ENCODE data around the gene ZNF700.
A peak's percentile ranks its signal among the peaks of the same experiment; 100 is the strongest.
"Not testable (repeated sequence)": the region's sequence is repeated elsewhere in the genome, so short reads cannot be mapped to it uniquely, and the experiment has no call there.

ZNF700 gene

DNA sequence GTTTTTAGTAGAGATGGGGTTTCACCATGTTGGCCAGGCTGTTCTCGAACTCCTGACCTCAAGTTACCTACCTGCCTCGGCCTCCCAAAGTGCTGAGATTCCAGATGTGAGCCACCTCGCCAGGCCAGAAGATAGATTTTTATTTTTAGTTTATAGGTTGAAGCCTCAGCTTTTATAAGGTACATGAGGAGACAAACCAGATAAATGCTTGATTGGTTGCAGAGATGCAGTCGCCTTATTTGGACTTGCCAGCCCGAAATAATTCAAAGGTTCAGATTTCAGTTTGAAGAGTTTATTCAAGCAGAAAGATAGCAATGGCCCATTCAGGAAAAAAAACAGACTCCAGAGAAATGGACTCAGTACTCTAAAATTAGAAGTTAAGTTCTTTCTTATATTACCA is 34.3 kb upstream of the ZNF700 start:
- TF ChIP-seq CTCF (IDR thresholded peaks at IDR 0.05; ENCODE audit: borderline replicate concordance, insufficient read depth, low read depth, low read length), result no peak
- H3K4me3 ChIP-seq (ENCODE audit: low read depth, low read length), result no peak overlapping the region

DNA sequence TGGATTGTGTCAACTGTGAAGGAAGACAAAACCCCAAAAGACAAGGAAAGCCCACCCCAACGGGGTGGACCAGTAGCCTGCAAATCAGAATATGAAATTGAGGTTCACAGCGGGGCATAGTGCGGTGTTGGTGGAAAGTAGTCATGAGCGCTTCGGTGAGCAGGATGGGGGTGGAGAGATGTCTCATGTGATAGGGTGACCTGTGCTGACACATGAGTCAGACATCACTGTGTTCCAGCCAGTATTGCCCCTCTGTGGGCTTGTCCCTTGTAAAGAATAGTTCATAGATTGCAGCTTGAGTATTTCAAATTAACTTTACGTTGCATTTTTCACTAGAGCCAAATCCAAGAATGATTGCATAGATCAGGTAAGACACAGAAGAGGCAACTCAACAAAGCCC is 30.1 kb upstream of the ZNF700 start:
- no peak for TF ChIP-seq CTCF (IDR thresholded peaks at IDR 0.05; ENCODE audit: borderline replicate concordance, insufficient read depth, low read depth, low read length)
- H3K4me3 ChIP-seq (ENCODE audit: low read depth, low read length), result no peak overlapping the region

DNA sequence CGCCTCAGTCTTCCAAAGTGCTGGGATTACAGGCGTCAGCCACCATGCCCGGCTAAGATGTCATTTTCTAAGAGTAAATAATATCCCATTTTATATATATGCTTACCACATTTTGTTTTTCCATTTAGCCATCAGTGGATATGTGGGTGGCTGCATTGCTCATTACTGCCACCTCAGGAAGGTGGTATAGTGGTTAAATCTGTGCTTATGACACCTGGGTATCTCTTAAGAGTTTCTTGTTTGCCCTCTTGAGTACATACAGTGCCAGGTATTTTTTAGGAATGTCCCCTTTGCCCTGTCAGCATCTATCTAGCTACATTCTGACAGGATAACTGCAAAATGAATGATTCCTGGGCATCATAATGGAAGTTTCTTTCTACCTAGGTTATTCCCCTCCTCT is 22.7 kb upstream of the ZNF700 start:
- no peak for TF ChIP-seq CTCF (IDR thresholded peaks at IDR 0.05; ENCODE audit: borderline replicate concordance, insufficient read depth, low read depth, low read length)
- H3K4me3 ChIP-seq (ENCODE audit: low read depth, low read length), result no peak overlapping the region

GRCh38 chr19:11905928-11906327 is 19.0 kb upstream of the ZNF700 start:
- H3K4me3 ChIP-seq (ENCODE audit: low read depth, low read length), result no peak overlapping the region
- no peak for TF ChIP-seq CTCF (IDR thresholded peaks at IDR 0.05; ENCODE audit: borderline replicate concordance, insufficient read depth, low read depth, low read length)

DNA sequence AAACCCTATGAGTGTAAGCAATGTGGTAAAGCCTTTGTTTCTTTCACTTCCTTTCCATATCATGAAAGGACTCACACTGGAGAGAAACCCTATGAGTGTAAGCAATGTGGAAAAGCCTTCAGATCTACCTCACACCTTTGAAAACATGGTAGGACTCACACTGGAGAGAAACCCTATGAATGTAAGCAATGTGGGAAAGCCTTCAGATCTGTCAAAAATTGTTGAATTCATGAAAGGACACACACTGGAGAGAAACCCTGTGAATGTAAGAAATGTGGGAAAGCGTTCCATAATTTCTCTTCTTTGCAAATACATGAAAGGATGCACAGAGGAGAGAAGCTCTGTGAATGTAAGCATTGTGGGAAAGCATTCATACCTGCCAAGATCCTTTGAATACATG is 13.0 kb upstream of the ZNF700 start:
- not testable (repeated sequence) for H3K4me3 ChIP-seq (ENCODE audit: low read depth, low read length)

- not testable (repeated sequence) for H3K4me3 ChIP-seq (ENCODE audit: low read depth, low read length)
Observed at GRCh38 chr19:11914417-11915051, 10.4 kb upstream of the ZNF700 start.

DNA sequence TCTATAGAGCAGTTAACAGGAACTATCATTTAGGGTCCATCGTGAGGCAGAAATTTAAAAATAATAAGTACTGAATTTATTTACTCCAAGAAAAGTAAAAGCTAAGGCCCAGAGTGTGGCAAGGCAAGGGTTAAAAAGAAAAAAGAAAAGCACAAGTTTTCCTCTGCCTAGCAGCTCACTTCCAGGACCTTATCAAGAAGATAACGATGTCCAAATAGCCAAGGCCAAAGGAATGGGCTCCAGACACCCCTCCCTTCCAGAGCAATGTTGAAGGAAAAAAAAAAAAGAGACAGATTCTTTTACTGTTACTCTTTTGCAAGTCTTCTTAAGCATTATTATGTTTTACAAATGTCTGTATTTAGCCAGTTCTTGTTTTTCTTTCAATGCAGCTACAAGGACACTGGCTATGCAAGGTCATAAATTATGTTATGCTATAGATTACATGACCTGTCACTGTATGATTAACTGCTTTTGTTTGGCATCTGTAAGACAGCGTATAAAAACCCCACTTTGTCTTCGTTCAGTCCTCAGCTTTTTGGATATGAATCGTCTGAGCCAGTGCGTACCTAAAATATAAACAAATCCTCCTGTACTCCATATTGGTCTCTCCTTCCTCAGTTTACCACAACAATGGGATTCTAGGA is 2.9 kb upstream of the ZNF700 start:
- no peak overlapping the region for H3K4me3 ChIP-seq (ENCODE audit: low read depth, low read length)
- TF ChIP-seq CTCF (IDR thresholded peaks at IDR 0.05; ENCODE audit: borderline replicate concordance, insufficient read depth, low read depth, low read length), result no peak

DNA sequence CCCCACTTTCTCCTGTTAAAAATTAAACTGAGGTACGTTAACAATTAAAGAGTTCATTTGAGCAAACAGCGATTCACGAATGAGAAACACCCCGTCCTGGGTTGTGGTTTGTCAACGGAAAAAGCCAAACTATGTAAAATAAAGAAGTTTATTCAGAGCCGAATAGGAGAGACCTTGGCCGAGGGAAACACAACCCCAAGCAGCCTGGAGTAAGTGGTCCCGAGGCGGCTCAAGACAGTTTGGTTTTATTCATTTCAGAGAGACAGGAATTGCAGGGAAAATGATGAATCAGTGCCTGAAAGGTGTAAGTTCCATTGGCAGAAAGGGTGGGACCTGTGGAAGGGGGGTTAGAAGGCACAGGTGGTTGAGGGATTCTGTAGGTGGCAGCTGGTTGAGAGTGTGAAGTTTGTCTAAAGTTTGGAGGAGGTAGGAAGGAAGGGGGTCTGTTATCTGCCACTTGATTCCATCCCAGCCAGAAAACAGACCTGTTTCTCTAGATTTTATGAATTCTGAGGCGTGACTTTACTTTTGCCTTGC is 812 bp downstream of the ZNF700 start:
- peak overlapping the region; percentile 94 for H3K4me3 ChIP-seq (ENCODE audit: low read depth, low read length)

DNA sequence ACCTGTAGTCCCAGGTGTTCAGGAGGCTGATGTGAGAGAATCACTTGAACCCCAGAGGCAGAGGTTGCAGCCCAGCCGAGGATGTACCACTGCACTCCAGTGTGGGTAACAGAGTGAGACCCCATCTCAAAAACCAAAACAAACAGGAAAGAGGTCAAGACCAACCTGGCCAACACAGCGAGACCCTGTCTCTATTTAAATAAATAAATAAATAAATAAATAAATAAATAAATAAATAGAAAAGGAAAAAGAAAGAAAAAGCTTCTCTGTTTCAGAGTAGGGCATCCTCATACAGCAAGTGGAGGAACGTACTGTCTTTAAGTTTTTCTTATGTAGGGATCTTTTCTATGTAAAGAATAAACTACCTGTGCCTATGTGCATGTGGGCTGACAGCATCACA is 2.3 kb downstream of the ZNF700 start:
- no peak overlapping the region for H3K4me3 ChIP-seq (ENCODE audit: low read depth, low read length)

More for the DNA sequence above, 2.3 kb downstream of the ZNF700 start:
- no peak for TF ChIP-seq CTCF (IDR thresholded peaks at IDR 0.05; ENCODE audit: borderline replicate concordance, insufficient read depth, low read depth, low read length)
